DOHH2 (cell line): ENCODE measurements around the gene FUT4.

ENCODE experiments used
- H3F3A ChIP-seq: fragments of 200-600 bp; sonication (generic), shearing (Covaris generic); 2 replicates; pipeline ENCODE4 v1.6.0; 2016; ENCODE audit warnings: antibody characterized with exemption, mild to moderate bottlenecking; ENCODE audit not compliant: control insufficient read depth, insufficient read depth
- H3K27ac ChIP-seq: fragments of 200-600 bp; sonication (generic); 2 replicates; pipeline ENCODE4 v1.5.1; 2014; ENCODE audit warnings: low read depth, mild to moderate bottlenecking, low read length, moderate library complexity
- H3K27me3 ChIP-seq: fragments of 200-600 bp; sonication (generic); 2 replicates; pipeline ENCODE4 v1.6.1; 2014; ENCODE audit warnings: mild to moderate bottlenecking, low read length, mixed read lengths; ENCODE audit not compliant: control insufficient read depth
- H3K36me3 ChIP-seq: fragments of 200-600 bp; sonication (generic); 2 replicates; pipeline ENCODE4 v1.6.1; 2014; ENCODE audit warnings: mild to moderate bottlenecking, low read length, moderate library complexity, mixed read lengths; ENCODE audit not compliant: control insufficient read depth
- H3K4me1 ChIP-seq: fragments of 200-600 bp; sonication (generic); 2 replicates; pipeline ENCODE4 v1.6.1; 2014; ENCODE audit warnings: mild to moderate bottlenecking, low read length, mixed read lengths; ENCODE audit not compliant: control insufficient read depth
- H3K4me2 ChIP-seq: fragments of 200-600 bp; sonication (generic); 2 replicates; pipeline ENCODE4 v1.6.0; 2014; ENCODE audit warnings: mild to moderate bottlenecking, low read length, moderate library complexity
- H3K4me3 ChIP-seq: fragments of 200-600 bp; sonication (generic); 2 replicates; pipeline ENCODE4 v1.5.1; 2014; ENCODE audit warnings: mild to moderate bottlenecking, low read length, mixed read lengths
- H3K79me2 ChIP-seq: fragments of 200-600 bp; sonication (generic); 2 replicates; pipeline ENCODE4 v1.6.1; 2014; ENCODE audit warnings: mild to moderate bottlenecking, low read length, mixed read lengths; ENCODE audit not compliant: control insufficient read depth
- H3K9me2 ChIP-seq: fragments of 200-600 bp; sonication (generic); replicated peaks from 2 replicates; pipeline ENCODE4 v1.6.1; 2014; ENCODE audit warnings: mild to moderate bottlenecking, low read length, mixed read lengths; ENCODE audit not compliant: control insufficient read depth
- H3K9me3 ChIP-seq: fragments of 200-600 bp; sonication (generic); 2 replicates; pipeline ENCODE4 v1.6.1; 2014; ENCODE audit warnings: antibody characterized with exemption, low read length, mixed read lengths; ENCODE audit not compliant: control insufficient read depth, insufficient read depth
- H4K20me1 ChIP-seq: fragments of 200-600 bp; sonication (generic); 2 replicates; pipeline ENCODE4 v1.6.0; 2014; ENCODE audit warnings: low read depth, mild to moderate bottlenecking, antibody characterized with exemption, low read length, moderate library complexity; ENCODE audit not compliant: control insufficient read depth, insufficient read depth
- EZH2phosphoT487 ChIP-seq: fragments of 200-600 bp; sonication (generic); IDR thresholded peaks from 2 replicates; pipeline ENCODE4 v1.6.1; 2017; ENCODE audit warnings: borderline replicate concordance, mild to moderate bottlenecking, antibody characterized with exemption, low read length, moderate library complexity, mixed read lengths
- TF ChIP-seq, protein P1 (sequence below): fragments of 200-600 bp; sonication (generic); IDR thresholded peaks from one replicate; pipeline ENCODE4 v1.5.1; 2014; ENCODE audit warnings: antibody characterized with exemption, mild to moderate bottlenecking, low read depth, low read length; ENCODE audit not compliant: poor library complexity, severe bottlenecking

FUT4 gene

GRCh38 chr11:94558932-94559331 is 15.2 kb downstream of the FUT4 start:
- Histone ChIP-seq H3K4me1 (peaks cover 13% of the 10 kb centered on the region), H3K36me3 (no peaks in the 10 kb centered on the region), H3K79me2 (no peaks in the 10 kb centered on the region), H3K9me2 (no peaks in the 10 kb centered on the region), H3K9me3 (no peaks in the 10 kb centered on the region), H3K27ac (no peak overlapping the region), H3K4me2 (0 out of 2 replicates have a peak overlapping the region, but pooled peaks have one; percentile 4), H3K4me3 (no peak overlapping the region), H4K20me1 (no peaks in the 10 kb centered on the region), H3K27me3 (no peaks in the 10 kb centered on the region), H3F3A (no peaks in the 10 kb centered on the region)
- TF ChIP-seq, protein P1, sequence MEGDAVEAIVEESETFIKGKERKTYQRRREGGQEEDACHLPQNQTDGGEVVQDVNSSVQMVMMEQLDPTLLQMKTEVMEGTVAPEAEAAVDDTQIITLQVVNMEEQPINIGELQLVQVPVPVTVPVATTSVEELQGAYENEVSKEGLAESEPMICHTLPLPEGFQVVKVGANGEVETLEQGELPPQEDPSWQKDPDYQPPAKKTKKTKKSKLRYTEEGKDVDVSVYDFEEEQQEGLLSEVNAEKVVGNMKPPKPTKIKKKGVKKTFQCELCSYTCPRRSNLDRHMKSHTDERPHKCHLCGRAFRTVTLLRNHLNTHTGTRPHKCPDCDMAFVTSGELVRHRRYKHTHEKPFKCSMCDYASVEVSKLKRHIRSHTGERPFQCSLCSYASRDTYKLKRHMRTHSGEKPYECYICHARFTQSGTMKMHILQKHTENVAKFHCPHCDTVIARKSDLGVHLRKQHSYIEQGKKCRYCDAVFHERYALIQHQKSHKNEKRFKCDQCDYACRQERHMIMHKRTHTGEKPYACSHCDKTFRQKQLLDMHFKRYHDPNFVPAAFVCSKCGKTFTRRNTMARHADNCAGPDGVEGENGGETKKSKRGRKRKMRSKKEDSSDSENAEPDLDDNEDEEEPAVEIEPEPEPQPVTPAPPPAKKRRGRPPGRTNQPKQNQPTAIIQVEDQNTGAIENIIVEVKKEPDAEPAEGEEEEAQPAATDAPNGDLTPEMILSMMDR = no peak
- TF ChIP-seq EZH2phosphoT487 = no peak

DNA sequence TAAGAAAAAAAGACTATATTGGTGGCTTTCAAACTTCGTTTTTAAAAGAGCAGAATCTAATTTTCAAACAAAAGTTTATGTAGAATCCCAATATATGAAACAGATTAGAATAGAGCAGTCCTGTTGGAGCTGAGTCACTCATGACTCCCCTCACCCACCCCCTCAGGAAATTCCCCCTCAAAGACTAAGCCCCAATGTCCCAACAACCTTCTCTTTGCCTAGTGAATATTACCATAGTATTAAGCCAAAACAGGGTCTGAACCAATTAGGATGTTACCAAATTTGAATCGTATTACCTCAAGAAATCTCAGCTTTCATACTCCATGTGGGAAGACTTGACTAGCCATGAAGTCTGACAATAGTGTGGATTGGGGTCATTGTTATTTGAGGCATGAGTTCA is 15.6 kb downstream of the FUT4 start:
- Histone ChIP-seq H3K4me1 (peaks cover 13% of the 10 kb centered on the region), H3K4me2 (no peak overlapping the region), H3K36me3 (no peaks in the 10 kb centered on the region), H3K9me2 (no peaks in the 10 kb centered on the region), H3K27me3 (no peaks in the 10 kb centered on the region), H4K20me1 (no peaks in the 10 kb centered on the region), H3K27ac (no peak overlapping the region), H3K4me3 (no peak overlapping the region), H3F3A (no peaks in the 10 kb centered on the region), H3K9me3 (no peaks in the 10 kb centered on the region), H3K79me2 (no peaks in the 10 kb centered on the region)
- no peak for TF ChIP-seq EZH2phosphoT487
- TF ChIP-seq, protein P1 = no peak

DNA sequence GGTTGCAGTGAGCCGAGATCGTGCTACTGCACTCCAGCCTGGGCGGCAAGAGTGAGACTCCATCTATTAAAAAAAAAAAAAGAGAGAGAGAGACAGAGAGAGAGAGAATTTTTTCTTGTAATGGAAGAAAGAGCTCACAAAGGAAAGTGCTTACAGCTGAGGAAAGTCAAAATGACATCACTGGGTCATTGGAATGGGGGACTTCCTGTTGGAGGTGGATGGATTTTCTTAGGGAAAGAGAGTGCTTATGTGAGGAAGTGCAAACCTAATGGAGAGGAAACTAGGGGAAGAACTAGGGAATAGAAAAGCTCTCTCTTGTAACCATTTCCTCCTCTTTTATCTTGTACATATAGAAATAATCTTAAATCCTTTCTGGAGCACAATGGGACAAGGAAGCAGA is 17.1 kb downstream of the FUT4 start:
- Histone ChIP-seq H3K79me2 (no peaks in the 10 kb centered on the region), H3K9me2 (no peaks in the 10 kb centered on the region), H3K4me2 (no peak overlapping the region), H3K27ac (no peak overlapping the region), H3K4me3 (no peak overlapping the region), H3K9me3 (no peaks in the 10 kb centered on the region), H3K4me1 (peaks cover 13% of the 10 kb centered on the region), H3F3A (no peaks in the 10 kb centered on the region), H3K27me3 (no peaks in the 10 kb centered on the region), H3K36me3 (no peaks in the 10 kb centered on the region), H4K20me1 (no peaks in the 10 kb centered on the region)
- TF ChIP-seq, protein P1 = no peak
- TF ChIP-seq EZH2phosphoT487 = no peak
